ENCODE measurements around the gene SCAI.
A peak's percentile ranks its signal among the peaks of the same experiment; 100 is the strongest.
"Not testable (repeated sequence)": the region's sequence is repeated elsewhere in the genome, so short reads cannot be mapped to it uniquely, and the experiment has no call there.

The SCAI gene

GRCh38 chr9:125143377-125144090, at the start of gene SCAI:
SCAI (minus strand) TSS chr9:125143528; CDS start chr9:125143437, 91 bp downstream.
- peak; percentile 99 for DNase-seq

GRCh38 chr9:125190361-125190801, 47.1 kb upstream of the SCAI start:
- no peak for DNase-seq

- DNase-seq, result peak; percentile 97
Observed at GRCh38 chr9:125189361-125190289, 46.3 kb upstream of the SCAI start, which contains the start of gene PPP6C. PPP6C (minus strand) TSS chr9:125189803; CDS start chr9:125189718, 85 bp downstream.

- peak; percentile 39 for DNase-seq
Observed at GRCh38 chr9:125189011-125189360, 45.7 kb upstream of the SCAI start.

- no peak for DNase-seq
Observed at GRCh38 chr9:125183561-125183960, 40.2 kb upstream of the SCAI start.

GRCh38 chr9:125183054-125183453, 39.7 kb upstream of the SCAI start:
- DNase-seq, result no peak

GRCh38 chr9:125181756-125182155, 38.4 kb upstream of the SCAI start:
- not testable (repeated sequence) for DNase-seq

GRCh38 chr9:125180876-125181275, 37.5 kb upstream of the SCAI start:
- DNase-seq, result no peak

GRCh38 chr9:125179776-125180175, 36.4 kb upstream of the SCAI start:
- DNase-seq, result not testable (repeated sequence)

- DNase-seq, result no peak
Observed at GRCh38 chr9:125177888-125178287, 34.6 kb upstream of the SCAI start.

GRCh38 chr9:125176636-125177035, 33.3 kb upstream of the SCAI start:
- no peak for DNase-seq

GRCh38 chr9:125172031-125172755, 28.9 kb upstream of the SCAI start:
- no peak for DNase-seq

GRCh38 chr9:125169895-125170294, 26.6 kb upstream of the SCAI start:
- DNase-seq, result no peak

GRCh38 chr9:125166762-125167161, 23.4 kb upstream of the SCAI start:
- DNase-seq, result no peak

GRCh38 chr9:125162891-125163290, 19.6 kb upstream of the SCAI start:
- not testable (repeated sequence) for DNase-seq

GRCh38 chr9:125161284-125161918, 18.1 kb upstream of the SCAI start:
- no peak for DNase-seq

GRCh38 chr9:125160750-125161149, 17.4 kb upstream of the SCAI start:
- DNase-seq, result no peak

GRCh38 chr9:125156551-125156950, 13.2 kb upstream of the SCAI start:
- DNase-seq, result no peak

- DNase-seq, result no peak
Observed at GRCh38 chr9:125153712-125154367, 10.5 kb upstream of the SCAI start.

GRCh38 chr9:125151730-125152129, 8.4 kb upstream of the SCAI start:
- DNase-seq, result no peak

- no peak for DNase-seq
Observed at GRCh38 chr9:125150349-125151245, 7.3 kb upstream of the SCAI start.

All from OCI-M1 (cell line).